GM12878 (cell line): ENCODE results near the gene SNX21.

Source experiments
- HCFC1 ChIP-seq: fragments of 150-350 bp; IDR thresholded peaks from 2 replicates; pipeline ENCODE4 v1.6.1; 2014; ENCODE audit warnings: low read length
- POLR2A ChIP-seq: IDR thresholded peaks from 2 replicates; pipeline ENCODE4 v1.6.1; 2011; ENCODE audit warnings: low read depth, mild to moderate bottlenecking, low read length
- RFX5 ChIP-seq: IDR thresholded peaks from 2 replicates; pipeline ENCODE4 v1.6.1; 2011; ENCODE audit warnings: low read depth, low read length, improper control_type of control experiment
- TF ChIP-seq, protein P1 (sequence below): IDR thresholded peaks from 2 replicates; pipeline ENCODE4 v1.6.1; 2011; ENCODE audit warnings: low read depth, low read length, improper control_type of control experiment, borderline replicate concordance

DNA sequence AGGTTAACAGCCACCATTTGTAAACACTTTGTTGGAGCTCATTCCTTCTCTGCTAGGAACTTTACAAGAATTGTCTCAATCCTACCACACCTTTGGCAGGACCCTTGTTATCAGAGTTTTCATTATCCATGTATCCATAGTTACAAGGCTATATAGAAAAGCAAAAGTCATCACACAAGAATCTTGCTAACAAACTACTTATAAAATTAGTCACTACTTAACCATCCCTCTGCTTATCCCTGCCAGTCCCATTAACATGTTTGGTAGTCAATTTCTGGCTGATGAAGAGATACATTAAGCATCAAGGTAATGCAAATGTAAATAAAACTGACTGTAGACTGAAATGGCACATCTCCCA lies 34.2 kb downstream of the SNX21 start:
- no peak for TF ChIP-seq POLR2A
- no peak for TF ChIP-seq RFX5
- TF ChIP-seq, protein P1, sequence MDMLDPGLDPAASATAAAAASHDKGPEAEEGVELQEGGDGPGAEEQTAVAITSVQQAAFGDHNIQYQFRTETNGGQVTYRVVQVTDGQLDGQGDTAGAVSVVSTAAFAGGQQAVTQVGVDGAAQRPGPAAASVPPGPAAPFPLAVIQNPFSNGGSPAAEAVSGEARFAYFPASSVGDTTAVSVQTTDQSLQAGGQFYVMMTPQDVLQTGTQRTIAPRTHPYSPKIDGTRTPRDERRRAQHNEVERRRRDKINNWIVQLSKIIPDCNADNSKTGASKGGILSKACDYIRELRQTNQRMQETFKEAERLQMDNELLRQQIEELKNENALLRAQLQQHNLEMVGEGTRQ: no peak
- TF ChIP-seq HCFC1: no peak
